ENCODE data around the gene TTC28.
"Not testable (repeated sequence)": the region's sequence is repeated elsewhere in the genome, so short reads cannot be mapped to it uniquely, and the experiment has no call there.

TTC28 gene

DNA sequence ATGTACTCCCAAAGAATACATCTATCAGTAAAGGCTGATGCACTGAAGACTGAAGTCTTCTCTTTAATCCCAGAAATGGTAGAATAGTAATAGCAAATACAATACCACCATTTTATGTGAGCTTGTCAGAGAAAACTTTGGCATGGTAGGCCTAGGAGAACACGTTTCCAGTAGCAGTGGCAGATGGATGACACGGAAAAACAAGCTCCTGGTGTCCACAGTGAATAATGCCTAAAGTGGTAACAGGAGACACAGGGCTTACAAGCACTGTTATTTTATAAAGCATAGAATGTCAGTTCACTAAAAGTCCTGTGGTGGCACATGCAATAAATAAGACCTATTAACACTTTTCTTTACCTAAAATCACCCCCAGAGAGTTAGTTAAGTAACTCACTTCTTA is 277.6 kb downstream of the TTC28 start:
- in situ Hi-C loops (cut with MboI; ENCODE audit: low pct_unique_long_range_greater_than_20kb, low sequenced_read_pairs), result no loop called here
- DNase-seq, result no peak

DNA sequence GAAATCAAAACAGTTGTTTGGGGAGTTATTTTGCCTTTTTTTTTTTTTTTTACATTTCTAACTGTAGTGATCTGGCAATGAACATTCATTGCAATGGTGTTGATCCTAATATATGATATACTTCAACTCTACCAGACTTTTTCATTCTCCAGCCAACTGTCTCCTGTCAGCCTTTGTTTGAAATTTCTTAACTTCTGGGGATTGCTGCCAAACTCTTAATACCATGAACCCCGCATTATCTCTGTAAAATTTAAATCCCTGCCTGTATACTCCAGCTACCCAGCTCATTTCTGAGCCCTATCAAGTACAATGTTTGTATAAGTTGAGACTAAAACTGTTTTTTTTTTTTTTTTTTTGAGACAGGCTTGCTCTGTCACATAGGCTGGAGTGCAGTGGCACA is 280.7 kb downstream of the TTC28 start:
- in situ Hi-C loops (cut with MboI; ENCODE audit: low pct_unique_long_range_greater_than_20kb, low sequenced_read_pairs), result no loop called here
- DNase-seq, result no peak

DNA sequence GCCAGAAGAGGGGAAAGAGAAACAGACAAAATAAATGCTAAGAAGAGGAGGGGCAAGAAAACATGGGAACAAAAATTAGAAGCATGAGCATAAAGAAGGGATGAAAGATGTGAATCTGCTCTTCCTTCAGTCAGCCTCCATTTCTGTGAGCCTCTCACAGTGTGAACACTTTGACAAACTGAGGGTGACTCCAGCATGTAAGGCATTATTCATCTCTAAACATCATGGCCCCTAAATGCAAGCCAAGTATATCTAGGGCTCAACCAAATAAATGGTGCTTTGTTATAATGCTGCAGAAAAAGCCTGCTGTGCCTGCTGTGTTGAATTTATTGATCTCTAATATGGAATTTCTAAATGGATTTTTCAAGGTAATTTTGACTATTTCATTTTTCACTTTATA is 281.3 kb downstream of the TTC28 start:
- in situ Hi-C loops (cut with MboI; ENCODE audit: low pct_unique_long_range_greater_than_20kb, low sequenced_read_pairs), result no loop called here
- no peak for DNase-seq

DNA sequence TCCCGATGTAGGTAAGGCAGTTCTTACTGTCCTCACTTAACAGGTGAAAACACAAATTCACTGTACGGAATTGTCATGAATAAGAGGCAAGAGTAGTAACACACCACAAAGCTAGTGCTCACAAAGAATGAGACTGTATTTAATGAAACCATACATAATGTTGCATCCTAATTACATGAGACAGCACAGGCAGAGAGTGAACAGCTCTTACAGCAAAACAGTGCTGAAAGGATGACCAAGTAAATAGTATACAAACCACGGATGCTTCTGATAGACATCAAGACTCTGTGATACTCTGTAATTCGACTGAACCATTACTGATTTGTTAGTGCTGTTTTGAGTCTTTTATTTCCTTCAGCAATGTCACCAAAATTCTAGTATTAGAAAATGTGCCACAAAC is 282.3 kb downstream of the TTC28 start:
- no peak for DNase-seq
- in situ Hi-C loops (cut with MboI; ENCODE audit: low pct_unique_long_range_greater_than_20kb, low sequenced_read_pairs), result no loop called here

DNA sequence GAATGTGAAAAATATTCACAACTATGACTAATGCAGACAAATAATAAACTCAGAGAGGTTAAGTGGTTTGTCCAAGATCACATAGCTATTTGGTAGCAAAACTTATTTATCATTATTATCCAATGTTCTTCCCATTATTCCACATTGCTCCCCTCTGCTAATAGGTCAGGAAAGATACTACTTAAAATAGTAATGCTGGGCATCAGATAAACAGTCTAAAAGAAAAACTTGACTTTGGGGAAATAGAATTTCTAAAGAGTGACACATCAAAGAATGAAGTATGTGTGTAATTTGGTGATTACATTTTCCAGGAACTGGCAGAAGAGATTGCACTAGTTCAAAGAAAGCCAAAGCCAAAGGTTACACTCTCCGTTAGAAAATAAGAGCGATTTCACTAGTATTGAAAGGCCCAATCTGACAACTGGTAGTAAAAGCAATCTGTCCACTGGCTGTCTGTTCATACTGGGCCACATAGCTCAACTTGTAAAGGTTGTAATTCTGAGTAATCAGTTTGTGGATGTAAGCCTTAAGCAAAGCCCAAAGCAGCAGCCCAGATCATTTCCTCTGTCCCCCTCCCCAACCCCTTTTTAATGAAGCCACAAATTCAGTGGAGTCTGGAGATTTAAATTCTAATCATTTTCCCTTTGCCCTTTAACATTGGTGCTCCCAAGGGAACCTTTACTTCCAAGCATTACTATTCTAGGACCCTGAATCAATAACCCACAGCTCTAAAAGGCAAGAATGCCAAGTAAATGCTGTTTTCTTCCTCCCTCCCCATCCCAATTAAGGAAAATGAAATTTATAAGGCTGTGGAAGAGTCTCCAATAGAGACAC is 283.5 kb downstream of the TTC28 start:
- DNase-seq, result peak; percentile 7
- in situ Hi-C loops (cut with MboI; ENCODE audit: low pct_unique_long_range_greater_than_20kb, low sequenced_read_pairs), result no loop called here

DNA sequence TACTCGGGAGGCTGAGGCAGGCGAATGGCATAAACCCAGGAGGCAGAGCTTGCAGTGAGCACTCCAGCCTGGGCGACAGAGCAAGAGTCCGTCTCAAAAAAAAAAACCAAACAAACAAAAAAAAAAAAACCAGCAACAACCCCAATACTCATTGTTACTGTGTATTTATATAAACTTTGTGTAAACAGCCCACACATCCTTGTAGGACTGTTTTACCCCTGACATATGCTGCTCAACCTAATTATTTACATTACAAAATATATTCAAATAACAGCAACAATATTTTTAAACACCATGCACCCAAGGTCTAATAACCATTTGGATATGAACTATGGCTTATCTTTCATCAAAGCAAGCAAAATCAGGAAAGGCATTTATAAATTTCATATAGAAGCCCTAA is 284.1 kb downstream of the TTC28 start:
- in situ Hi-C loops (cut with MboI; ENCODE audit: low pct_unique_long_range_greater_than_20kb, low sequenced_read_pairs), result no loop called here
- DNase-seq, result no peak

DNA sequence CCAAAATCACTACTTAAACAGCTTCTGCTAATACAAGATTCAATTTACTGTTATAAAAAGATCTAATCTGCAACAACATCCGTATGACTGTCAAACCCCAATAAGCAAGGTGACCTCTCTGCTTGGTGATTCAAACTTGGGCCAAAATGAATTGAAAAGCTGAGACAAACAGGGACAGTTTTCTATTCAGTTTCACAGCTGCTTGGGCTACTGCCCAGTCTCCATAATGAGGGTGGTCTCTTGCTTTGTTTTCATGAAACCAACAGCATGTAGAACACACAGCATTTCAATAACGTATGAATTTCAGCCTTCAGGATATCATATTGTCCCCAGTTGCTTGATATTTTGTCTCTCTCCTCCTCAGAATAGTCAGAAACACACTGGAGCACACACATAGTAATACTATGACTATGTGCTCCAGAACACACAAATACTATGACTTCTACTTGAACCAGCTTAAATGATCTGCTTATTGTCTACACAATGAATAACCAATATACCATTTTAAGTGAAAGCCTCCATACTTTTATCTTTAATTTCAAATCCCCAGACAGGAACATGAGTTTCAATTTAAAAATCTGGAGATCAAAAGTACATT is 285.0 kb downstream of the TTC28 start:
- in situ Hi-C loops (cut with MboI; ENCODE audit: low pct_unique_long_range_greater_than_20kb, low sequenced_read_pairs), result no loop called here
- DNase-seq, result no peak

DNA sequence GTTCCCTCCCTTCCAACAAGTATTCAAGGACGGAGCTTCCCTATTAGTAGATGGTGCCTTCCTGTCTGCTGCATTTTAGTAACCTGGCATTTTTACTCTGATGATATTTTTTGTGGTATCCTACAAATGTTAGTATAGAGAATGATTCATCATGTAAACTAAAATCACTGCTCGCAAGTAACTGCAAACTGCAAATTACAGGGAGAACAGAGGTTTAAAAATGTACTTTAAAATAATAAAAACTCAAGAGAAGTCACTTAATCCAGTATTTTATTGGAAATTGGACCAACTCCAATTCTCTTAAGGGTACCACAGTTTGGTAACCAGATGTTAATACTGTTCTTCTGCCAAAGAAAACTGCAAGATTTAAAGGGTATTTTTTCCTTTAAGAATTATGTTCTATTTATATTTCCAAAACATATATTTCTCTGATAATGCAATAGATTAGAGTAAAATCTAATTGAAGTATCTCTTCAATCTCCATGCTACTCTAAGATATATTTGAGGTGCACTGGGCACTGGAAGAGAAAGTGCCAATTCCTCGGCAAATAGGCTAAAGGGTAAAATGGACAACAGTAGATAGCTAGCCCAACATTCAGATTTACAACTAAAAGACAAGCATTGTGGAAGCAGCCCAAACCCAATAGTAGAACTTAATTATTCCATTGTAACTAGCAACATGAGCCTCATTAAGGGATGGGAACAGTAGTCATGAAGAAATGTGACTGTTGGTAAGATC is 298.0 kb downstream of the TTC28 start:
- no peak for DNase-seq
- in situ Hi-C loops (cut with MboI; ENCODE audit: low pct_unique_long_range_greater_than_20kb, low sequenced_read_pairs), result no loop called here

DNA sequence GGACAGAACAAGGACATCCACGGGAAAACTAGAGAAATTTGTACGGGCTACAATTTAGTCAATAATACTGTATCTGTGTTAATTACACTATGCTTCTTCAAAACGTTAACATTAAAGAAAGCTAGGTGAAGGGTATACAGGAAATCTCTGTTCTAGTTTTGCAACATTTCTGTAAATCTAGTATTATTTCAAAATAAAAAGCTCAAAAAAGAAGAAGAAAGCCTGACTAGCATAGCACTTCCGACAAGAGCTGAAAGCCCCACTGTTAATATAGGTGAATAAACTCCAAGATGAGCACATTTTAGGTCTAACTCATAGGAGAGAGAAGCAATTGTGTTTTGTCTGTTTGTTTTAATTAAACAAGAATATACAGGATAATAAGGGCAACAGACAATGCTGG is 299.7 kb downstream of the TTC28 start:
- in situ Hi-C loops (cut with MboI; ENCODE audit: low pct_unique_long_range_greater_than_20kb, low sequenced_read_pairs), result no loop called here
- no peak for DNase-seq

DNA sequence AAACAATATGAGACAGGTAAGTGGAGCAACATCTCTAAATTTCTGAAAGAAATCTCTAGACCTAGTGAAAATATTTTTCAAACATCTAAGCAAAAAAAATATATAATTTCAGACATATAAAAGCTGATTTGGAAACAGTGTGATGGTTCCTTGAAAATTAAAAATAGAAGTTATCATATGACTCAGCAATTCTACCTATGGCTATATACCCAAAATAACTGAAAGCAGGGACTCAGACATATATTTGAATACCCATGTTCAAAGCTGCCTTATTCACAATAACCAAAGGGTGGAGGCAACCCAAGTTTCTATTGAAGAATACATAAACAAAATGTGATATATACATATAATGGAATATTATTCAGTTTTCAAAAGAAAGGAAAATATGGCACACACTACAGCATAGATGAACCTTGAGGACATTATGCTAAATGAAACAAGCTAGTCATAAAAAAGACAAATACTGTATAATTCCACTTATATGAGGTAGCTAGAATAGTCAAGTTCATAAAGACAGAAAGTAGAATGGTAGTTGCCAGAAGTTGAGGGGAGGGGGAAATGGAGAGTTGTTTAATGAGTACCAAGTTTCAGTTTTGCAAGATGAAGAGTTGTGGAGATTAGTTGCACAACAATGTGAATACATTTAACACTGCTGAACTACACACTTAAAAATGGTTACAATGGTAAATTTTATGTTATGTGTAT is 300.4 kb downstream of the TTC28 start:
- in situ Hi-C loops (cut with MboI; ENCODE audit: low pct_unique_long_range_greater_than_20kb, low sequenced_read_pairs), result no loop called here
- no peak for DNase-seq

DNA sequence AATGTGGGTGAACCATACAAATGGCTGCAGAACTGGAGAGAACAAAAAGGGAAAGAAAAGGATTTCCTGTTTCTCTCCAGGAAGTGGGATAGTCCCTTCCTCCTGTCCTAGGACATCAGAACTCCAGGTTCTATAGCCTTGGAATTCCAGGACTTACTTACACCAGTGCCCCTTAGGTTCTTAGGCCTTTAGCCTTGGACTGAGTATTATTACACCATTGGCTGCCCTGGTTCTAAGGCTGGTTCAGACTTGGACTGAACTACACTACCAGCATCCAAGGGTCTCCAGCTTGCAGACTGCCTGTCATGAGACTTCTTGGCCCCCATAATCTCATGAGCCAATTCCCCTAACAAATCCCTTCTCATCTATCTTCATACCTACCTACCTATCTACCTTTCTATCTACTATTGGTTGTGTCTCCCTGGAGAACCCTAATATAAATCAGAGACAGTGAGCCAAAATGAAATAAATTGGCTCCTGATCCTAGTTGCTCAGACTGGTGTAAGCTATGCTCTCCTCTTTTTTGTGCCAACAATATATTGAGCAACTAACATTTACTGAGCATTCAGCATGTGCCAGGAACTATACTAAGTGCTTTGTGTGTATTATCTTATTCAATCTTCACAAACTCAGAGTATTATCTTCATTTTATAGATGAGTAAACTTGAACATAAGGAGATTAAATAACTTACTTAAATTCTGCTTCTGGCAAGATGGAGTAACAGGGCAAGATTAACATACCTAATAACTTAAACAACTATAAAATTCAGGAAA is 303.7 kb downstream of the TTC28 start:
- in situ Hi-C loops (cut with MboI; ENCODE audit: low pct_unique_long_range_greater_than_20kb, low sequenced_read_pairs), result no loop called here
- DNase-seq, result no peak

DNA sequence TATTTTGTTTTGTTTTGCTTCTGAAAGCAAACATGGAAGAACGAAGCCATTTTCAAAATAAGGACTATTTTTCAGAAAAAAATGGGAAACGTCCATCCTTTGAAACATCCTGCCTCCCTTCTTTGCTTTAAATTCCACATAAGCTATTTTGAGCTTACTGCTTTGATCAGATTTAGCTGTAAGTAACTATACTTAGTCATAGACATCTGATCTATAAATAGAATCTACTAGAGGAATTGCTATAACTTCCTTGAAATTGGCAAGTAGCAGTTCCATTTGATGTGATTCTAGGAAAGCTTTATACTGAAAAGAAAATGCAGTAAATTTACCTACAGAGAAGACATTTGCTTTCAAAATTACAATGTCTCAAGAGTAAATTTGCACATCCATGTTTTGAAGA is 305.8 kb downstream of the TTC28 start:
- in situ Hi-C loops (cut with MboI; ENCODE audit: low pct_unique_long_range_greater_than_20kb, low sequenced_read_pairs), result no loop called here

DNA sequence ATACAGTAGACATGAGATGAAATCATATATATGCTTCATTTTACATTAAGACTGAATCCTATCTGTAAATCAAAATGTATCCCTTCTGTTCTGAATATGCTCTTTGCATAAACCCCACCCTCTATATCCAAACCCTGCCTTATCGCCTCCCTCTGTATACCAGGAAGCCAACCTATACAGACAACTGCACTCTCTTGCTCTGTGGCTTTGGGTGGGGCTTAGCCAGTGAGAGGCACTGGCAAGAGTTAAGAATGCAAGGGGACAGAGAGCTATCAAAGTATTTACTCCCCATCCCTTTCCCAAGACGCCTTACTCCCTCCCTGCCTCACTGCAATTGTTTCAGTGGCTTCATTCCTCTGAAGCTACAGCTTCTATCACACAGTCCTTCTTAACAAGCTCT is 309.8 kb downstream of the TTC28 start:
- in situ Hi-C loops (cut with MboI; ENCODE audit: low pct_unique_long_range_greater_than_20kb, low sequenced_read_pairs), result no loop called here

More for the DNA sequence above, 305.8 kb downstream of the TTC28 start:
- peak; percentile 28 for DNase-seq

DNA sequence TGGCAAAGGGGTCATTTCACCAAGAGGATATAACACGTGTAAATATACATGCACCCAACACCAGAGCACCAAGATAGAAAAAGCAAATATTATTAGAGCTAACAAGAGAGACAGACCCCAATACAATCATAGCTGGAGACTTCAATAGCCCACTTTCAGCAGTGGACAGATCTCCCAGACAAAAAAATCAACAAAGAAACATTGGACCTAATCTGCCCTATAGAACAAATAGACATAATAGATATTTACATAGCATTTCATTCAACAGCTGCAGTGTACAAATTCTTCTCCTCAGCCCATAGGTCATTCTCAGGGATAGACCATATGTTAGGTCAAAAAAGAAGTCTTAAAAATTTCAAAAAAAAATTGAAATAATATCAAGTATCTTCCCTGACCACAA is 312.8 kb downstream of the TTC28 start:
- in situ Hi-C loops (cut with MboI; ENCODE audit: low pct_unique_long_range_greater_than_20kb, low sequenced_read_pairs), result no loop called here

More for the DNA sequence above, 309.8 kb downstream of the TTC28 start:
- peak; percentile 12 for DNase-seq

DNA sequence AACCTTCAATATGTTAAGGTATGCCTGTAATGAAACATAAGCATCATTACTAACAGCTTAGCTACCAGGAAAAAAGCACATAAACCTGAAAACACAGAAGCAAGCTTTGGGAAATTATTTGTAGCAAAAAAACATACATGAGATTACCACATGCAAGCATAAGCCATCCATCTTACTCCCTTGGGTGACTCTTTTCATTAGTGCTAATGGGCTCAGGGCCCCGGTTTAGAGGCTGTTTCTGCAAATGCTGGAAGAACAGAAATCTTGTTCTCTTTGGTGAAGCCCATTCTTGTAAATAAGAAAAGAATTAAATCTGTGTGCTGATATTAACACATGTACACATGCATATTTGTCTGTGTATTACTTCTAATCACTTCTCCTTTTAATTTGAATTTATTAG is 314.3 kb downstream of the TTC28 start:
- in situ Hi-C loops (cut with MboI; ENCODE audit: low pct_unique_long_range_greater_than_20kb, low sequenced_read_pairs), result no loop called here
- DNase-seq, result no peak

More for the DNA sequence above, 312.8 kb downstream of the TTC28 start:
- no peak for DNase-seq

DNA sequence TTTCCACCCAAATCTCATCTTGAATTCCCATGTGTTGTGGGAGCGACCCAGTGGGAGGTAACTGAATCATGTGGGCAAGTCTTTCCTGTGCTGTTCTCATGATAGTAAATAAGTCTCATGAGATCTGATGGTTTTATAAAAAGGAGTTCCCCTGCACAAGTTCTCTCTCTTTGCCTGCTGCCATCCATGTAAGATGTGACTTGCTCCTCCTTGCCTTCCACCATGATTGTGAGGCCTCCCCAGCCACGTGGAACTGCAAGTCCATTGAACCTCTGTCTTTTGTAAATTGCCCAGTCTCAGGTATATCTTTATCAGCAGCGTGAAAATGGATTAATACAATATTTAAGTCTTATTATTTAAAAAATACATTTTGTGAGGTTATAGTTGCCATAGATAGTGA is 315.5 kb downstream of the TTC28 start:
- in situ Hi-C loops (cut with MboI; ENCODE audit: low pct_unique_long_range_greater_than_20kb, low sequenced_read_pairs); DNase-seq: not testable (repeated sequence)

DNA sequence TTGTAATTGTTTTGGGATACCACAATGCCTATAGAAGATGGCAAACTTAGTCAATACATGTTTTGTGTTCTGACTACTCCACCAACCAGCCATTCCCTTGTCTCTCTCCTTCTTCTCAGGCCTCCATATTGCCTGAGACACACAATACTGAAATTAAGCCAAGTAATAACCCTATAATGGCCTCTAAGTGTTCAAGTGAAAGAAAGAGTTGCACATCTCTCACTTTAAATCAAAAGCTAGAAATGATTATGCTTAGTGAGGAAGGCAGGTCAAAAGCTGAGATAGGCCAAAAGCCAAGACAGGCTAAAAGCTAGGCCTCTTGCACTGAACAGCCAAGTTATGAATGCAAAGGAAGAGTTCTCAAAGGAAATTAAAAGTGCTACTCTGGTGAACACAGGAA is 318.7 kb downstream of the TTC28 start:
- in situ Hi-C loops (cut with MboI; ENCODE audit: low pct_unique_long_range_greater_than_20kb, low sequenced_read_pairs), result no loop called here
- no peak for DNase-seq

DNA sequence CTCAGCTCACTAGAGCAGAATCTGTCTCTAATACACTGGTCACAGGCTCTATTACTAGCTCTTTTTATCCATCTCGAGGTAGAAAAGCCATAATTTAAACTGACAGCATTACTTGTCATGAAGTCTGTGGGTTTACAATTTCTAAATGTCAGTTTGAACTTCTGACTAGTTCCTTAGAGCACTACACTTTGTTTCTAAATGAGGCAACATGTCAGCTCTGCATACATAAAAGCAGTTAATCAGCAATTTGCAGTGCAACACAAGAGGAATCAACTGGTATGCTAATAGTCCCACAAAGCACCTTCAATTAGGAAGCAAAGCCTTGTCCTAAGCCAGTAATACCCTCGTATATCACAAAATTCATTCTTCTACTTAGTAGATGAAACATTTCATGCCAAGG is 321.3 kb downstream of the TTC28 start:
- DNase-seq, result no peak
- in situ Hi-C loops (cut with MboI; ENCODE audit: low pct_unique_long_range_greater_than_20kb, low sequenced_read_pairs), result no loop called here

DNA sequence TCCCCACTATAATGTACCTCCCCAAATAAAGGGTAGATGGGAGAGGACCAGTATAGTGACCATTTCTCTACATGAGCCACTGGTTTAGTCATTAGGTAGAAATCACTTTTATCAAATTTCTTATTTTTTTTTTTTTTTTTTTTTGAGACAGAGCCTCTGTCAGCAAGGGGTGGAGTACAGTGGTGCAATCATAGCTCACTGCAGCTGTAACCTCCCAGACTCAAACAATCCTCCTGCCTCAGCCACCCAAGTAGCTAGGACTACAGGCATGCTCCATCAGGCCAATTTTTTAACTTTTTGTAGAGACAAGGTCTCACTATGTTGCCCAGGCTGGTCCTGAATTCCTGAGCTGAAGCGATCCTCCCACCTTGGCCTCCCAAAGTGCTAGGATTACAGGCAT is 322.4 kb downstream of the TTC28 start:
- no peak for DNase-seq
- in situ Hi-C loops (cut with MboI; ENCODE audit: low pct_unique_long_range_greater_than_20kb, low sequenced_read_pairs), result no loop called here

Measured in KBM-7 (cell line).